ENCODE measurements around the gene PTCH1.
A peak's percentile ranks its signal among the peaks of the same experiment; 100 is the strongest.

The PTCH1 gene

GRCh38 chr9:95516221-95516733 lies 494 bp downstream of the PTCH1 start:
- Mint-ChIP-seq H3K36me3 (ENCODE audit: low read depth) (no peaks in the 10 kb centered on the region), H3K4me1 (peaks cover 54% of the 10 kb centered on the region), H3K27me3 (ENCODE audit: low read depth, poor library complexity) (peaks cover 26% of the 10 kb centered on the region), H3K4me3 (peak overlapping the region; percentile 93), H3K27ac (peak overlapping the region; percentile 73), H3K9me3 (peaks cover 3% of the 10 kb centered on the region)
- peak; percentile 58 for DNase-seq
- no peak for TF ChIP-seq CTCF (IDR thresholded peaks at IDR 0.05)

- TF ChIP-seq CTCF (IDR thresholded peaks at IDR 0.05) = no peak
- Mint-ChIP-seq H3K27ac (no peak overlapping the region), H3K27me3 (ENCODE audit: low read depth, poor library complexity) (peaks cover 27% of the 10 kb centered on the region), H3K9me3 (peaks cover 3% of the 10 kb centered on the region), H3K4me1 (peaks cover 54% of the 10 kb centered on the region), H3K4me3 (peak overlapping the region; percentile 70), H3K36me3 (ENCODE audit: low read depth) (no peaks in the 10 kb centered on the region)
- DNase-seq = peak; percentile 75
These were observed 1.3 kb downstream of the PTCH1 start for GRCh38 chr9:95515272-95516113.

GRCh38 chr9:95514342-95514741 lies 2.4 kb downstream of the PTCH1 start:
- TF ChIP-seq CTCF (IDR thresholded peaks at IDR 0.05) = no peak
- H3K4me3 Mint-ChIP-seq = peak overlapping the region; percentile 70
- H3K27ac Mint-ChIP-seq = no peak overlapping the region
- DNase-seq = no peak
- peaks cover 27% of the 10 kb centered on the region for H3K27me3 Mint-ChIP-seq (ENCODE audit: low read depth, poor library complexity)
- no peaks in the 10 kb centered on the region for H3K9me3 Mint-ChIP-seq
- peaks cover 54% of the 10 kb centered on the region for H3K4me1 Mint-ChIP-seq
- H3K36me3 Mint-ChIP-seq (ENCODE audit: low read depth) = no peaks in the 10 kb centered on the region

GRCh38 chr9:95513711-95514110 lies 3.1 kb downstream of the PTCH1 start:
- Mint-ChIP-seq H3K4me3 (peak overlapping the region; percentile 95), H3K4me1 (peaks cover 54% of the 10 kb centered on the region), H3K9me3 (no peaks in the 10 kb centered on the region), H3K27me3 (ENCODE audit: low read depth, poor library complexity) (peaks cover 26% of the 10 kb centered on the region), H3K27ac (no peak overlapping the region), H3K36me3 (ENCODE audit: low read depth) (no peaks in the 10 kb centered on the region)
- no peak for DNase-seq
- TF ChIP-seq CTCF (IDR thresholded peaks at IDR 0.05) = no peak

- TF ChIP-seq CTCF (IDR thresholded peaks at IDR 0.05) = no peak
- H3K4me3 Mint-ChIP-seq = peak overlapping the region; percentile 95
- no peaks in the 10 kb centered on the region for H3K36me3 Mint-ChIP-seq (ENCODE audit: low read depth)
- peaks cover 21% of the 10 kb centered on the region for H3K27me3 Mint-ChIP-seq (ENCODE audit: low read depth, poor library complexity)
- no peaks in the 10 kb centered on the region for H3K9me3 Mint-ChIP-seq
- no peak for DNase-seq
- peaks cover 54% of the 10 kb centered on the region for H3K4me1 Mint-ChIP-seq
- no peak overlapping the region for H3K27ac Mint-ChIP-seq
These were observed 4.1 kb downstream of the PTCH1 start for GRCh38 chr9:95512709-95513095.

All from nephron progenitor cell (in vitro differentiated cells).